ENCODE data around the gene MON2. TPM values are rescaled to one million over a fixed set of nuclear protein-coding genes. Genes with fewer than 3 reads are reported as not detected.

Gene MON2
- total and polyA plus RNA-seq, 10 of the 15 experiments (the other 5 are each of a cell fraction or from before 2014, with no cell fraction given) = 5.4 to 34.3 (median 23.4) TPM

DNA sequence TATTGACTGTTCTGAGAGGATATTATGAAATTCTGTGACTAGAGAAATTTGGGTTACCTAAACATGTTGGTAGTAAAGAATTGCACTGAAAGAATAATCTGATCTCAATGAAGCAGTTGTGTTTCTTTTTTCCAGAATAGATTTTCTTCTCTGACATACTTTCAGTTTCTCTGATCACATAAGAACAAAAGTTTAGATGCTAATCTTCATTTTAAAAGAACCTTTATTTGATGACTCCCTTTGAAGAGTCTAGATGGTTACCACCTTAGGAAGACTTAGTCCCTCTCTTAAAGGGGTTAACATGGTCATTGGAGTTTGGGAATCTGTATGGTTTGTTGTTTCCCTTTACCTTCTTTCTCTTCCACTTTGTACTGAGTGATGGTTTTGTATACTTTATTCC is 58.6 kb downstream of the MON2 start:
- ChIA-PET SMC1A (ENCODE audit: uncharacterized antibody, unreplicated experiment) (interaction anchor here (0.7 to 1.4 kb wide), 3 partner anchors 55 to 269 kb away, joined by 3 to 4 read pairs (median 3); no protein-coding TSS in a partner anchor), RAD21 (ENCODE audit: unreplicated experiment) (no interaction called here), POLR2A (no interaction called here), CTCF (interaction anchor here (1.0 to 1.2 kb wide), 2 partner anchors 263 to 269 kb away, joined by 4 to 5 read pairs; no protein-coding TSS in a partner anchor)
- in situ Hi-C loops (cut with MboI) (no loop called here), intact Hi-C loops (cut with micrococcal nuclease; ENCODE audit: unreplicated experiment) (no loop called here)
- Histone ChIP-seq H3K27me3 (replicated peaks in 1 of 2; ENCODE audit: control insufficient read depth in 2 of 2, insufficient read depth in 2 of 2, low read length in 1 of 2) (no peaks in the 10 kb centered on the region), H3K36me3 (ENCODE audit: control insufficient read depth in 2 of 2, insufficient read depth in 2 of 2, low read length in 1 of 2) (peaks cover 0 to 3% of the 10 kb centered on the region in 2 experiments; a peak in 1 of 4 replicates), H4K20me1 (ENCODE audit: control insufficient read depth, insufficient read depth) (no peaks in the 10 kb centered on the region), H3K9me3 (replicated peaks; ENCODE audit: control insufficient read depth, insufficient read depth, low read length) (no peaks in the 10 kb centered on the region), H3K4me3 (no peak overlapping the region), H3K79me2 (ENCODE audit: control insufficient read depth, insufficient read depth, low read length) (no peaks in the 10 kb centered on the region), H3K27ac (ENCODE audit: control insufficient read depth, insufficient read depth) (no peak overlapping the region), H2AFZ (ENCODE audit: control insufficient read depth, low read depth, low read length) (no peak overlapping the region), H3K4me2 (ENCODE audit: control insufficient read depth, insufficient read depth) (0 out of 2 replicates have a peak overlapping the region, but pooled peaks have one; percentile 3), H3K9ac (ENCODE audit: control insufficient read depth, insufficient read depth, low read length) (no peak overlapping the region), H3K4me1 (ENCODE audit: control insufficient read depth, insufficient read depth, low read length) (no peaks in the 10 kb centered on the region)
- FAIRE-seq (no peak), ATAC-seq (no peak), DNase-seq (ENCODE audit: low read depth, low spot score) (no peak)
- TF ChIP-seq ZNF207 (IDR thresholded peaks at IDR 0.05; ENCODE audit: borderline replicate concordance) (no peak), SRF (IDR thresholded peaks at IDR 0.05; ENCODE audit: low read depth in 2 of 2, low read length in 2 of 2) (no peak), ZSCAN29 (IDR thresholded peaks at IDR 0.05) (no peak), CEBPB (IDR thresholded peaks at IDR 0.05; ENCODE audit: borderline replicate concordance in 1 of 2, low read depth in 2 of 2, low read length in 2 of 2) (no peak)
- no TSS peak for BruUV-seq (replicated peaks)

DNA sequence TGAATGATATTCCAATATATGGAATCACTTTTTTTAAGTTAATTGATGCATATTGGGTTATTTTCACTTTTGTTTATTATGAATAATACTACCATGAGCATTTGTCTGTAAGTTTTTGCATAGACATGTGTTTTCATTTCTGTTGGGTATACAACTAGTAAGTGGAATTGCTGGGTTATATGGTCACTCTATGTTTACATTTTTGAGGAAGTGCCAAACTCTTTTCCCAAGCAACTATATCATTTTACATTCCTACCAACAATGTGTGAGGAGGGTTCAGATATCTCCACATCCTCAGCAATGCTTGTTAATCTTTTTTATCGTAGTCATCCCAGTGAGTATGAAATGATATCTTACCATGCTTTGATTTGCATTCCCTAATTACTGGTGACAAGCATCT is 64.0 kb downstream of the MON2 start:
- Histone ChIP-seq H3K9ac (ENCODE audit: control insufficient read depth, insufficient read depth, low read length) (no peak overlapping the region), H2AFZ (ENCODE audit: control insufficient read depth, low read depth, low read length) (no peak overlapping the region), H3K4me2 (ENCODE audit: control insufficient read depth, insufficient read depth) (no peak overlapping the region), H3K27ac (ENCODE audit: control insufficient read depth, insufficient read depth) (no peak overlapping the region), H3K36me3 (ENCODE audit: control insufficient read depth in 2 of 2, insufficient read depth in 2 of 2, low read length in 1 of 2) (peaks cover 2 to 9% of the 10 kb centered on the region in 2 experiments), H3K9me3 (replicated peaks; ENCODE audit: control insufficient read depth, insufficient read depth, low read length) (no peaks in the 10 kb centered on the region), H3K27me3 (replicated peaks in 1 of 2; ENCODE audit: control insufficient read depth in 2 of 2, insufficient read depth in 2 of 2, low read length in 1 of 2) (no peaks in the 10 kb centered on the region), H4K20me1 (ENCODE audit: control insufficient read depth, insufficient read depth) (no peaks in the 10 kb centered on the region), H3K4me1 (ENCODE audit: control insufficient read depth, insufficient read depth, low read length) (no peaks in the 10 kb centered on the region), H3K79me2 (ENCODE audit: control insufficient read depth, insufficient read depth, low read length) (no peaks in the 10 kb centered on the region), H3K4me3 (no peak overlapping the region)
- ChIA-PET POLR2A (no interaction called here), CTCF (no interaction called here), SMC1A (ENCODE audit: uncharacterized antibody, unreplicated experiment) (interaction anchor here (1.4 kb wide), 1 partner anchor 19 kb away, joined by 5 read pairs; no protein-coding TSS in a partner anchor), RAD21 (ENCODE audit: unreplicated experiment) (no interaction called here)
- WGBS (ENCODE audit: insufficient coverage, insufficient replicate concordance, low lambda C conversion rate, missing lambda C conversion rate) = 100% methylated on average over 1 of the region's 1 CpG
- FAIRE-seq (no peak), DNase-seq (ENCODE audit: low read depth, low spot score) (no peak), ATAC-seq (no peak)
- no TSS peak for BruUV-seq (replicated peaks)
- in situ Hi-C loops (cut with MboI) (no loop called here), intact Hi-C loops (cut with micrococcal nuclease; ENCODE audit: unreplicated experiment) (no loop called here)
- no peak for TF ChIP-seq CHD2 (IDR thresholded peaks at IDR 0.05; ENCODE audit: borderline replicate concordance, low read depth, low read length)
- no peak for TF ChIP-seq BCL11A (IDR thresholded peaks at IDR 0.05; ENCODE audit: low read depth, low read length)
- TF ChIP-seq, protein P1, sequence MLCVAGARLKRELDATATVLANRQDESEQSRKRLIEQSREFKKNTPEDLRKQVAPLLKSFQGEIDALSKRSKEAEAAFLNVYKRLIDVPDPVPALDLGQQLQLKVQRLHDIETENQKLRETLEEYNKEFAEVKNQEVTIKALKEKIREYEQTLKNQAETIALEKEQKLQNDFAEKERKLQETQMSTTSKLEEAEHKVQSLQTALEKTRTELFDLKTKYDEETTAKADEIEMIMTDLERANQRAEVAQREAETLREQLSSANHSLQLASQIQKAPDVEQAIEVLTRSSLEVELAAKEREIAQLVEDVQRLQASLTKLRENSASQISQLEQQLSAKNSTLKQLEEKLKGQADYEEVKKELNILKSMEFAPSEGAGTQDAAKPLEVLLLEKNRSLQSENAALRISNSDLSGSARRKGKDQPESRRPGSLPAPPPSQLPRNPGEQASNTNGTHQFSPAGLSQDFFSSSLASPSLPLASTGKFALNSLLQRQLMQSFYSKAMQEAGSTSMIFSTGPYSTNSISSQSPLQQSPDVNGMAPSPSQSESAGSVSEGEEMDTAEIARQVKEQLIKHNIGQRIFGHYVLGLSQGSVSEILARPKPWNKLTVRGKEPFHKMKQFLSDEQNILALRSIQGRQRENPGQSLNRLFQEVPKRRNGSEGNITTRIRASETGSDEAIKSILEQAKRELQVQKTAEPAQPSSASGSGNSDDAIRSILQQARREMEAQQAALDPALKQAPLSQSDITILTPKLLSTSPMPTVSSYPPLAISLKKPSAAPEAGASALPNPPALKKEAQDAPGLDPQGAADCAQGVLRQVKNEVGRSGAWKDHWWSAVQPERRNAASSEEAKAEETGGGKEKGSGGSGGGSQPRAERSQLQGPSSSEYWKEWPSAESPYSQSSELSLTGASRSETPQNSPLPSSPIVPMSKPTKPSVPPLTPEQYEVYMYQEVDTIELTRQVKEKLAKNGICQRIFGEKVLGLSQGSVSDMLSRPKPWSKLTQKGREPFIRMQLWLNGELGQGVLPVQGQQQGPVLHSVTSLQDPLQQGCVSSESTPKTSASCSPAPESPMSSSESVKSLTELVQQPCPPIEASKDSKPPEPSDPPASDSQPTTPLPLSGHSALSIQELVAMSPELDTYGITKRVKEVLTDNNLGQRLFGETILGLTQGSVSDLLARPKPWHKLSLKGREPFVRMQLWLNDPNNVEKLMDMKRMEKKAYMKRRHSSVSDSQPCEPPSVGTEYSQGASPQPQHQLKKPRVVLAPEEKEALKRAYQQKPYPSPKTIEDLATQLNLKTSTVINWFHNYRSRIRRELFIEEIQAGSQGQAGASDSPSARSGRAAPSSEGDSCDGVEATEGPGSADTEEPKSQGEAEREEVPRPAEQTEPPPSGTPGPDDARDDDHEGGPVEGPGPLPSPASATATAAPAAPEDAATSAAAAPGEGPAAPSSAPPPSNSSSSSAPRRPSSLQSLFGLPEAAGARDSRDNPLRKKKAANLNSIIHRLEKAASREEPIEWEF (IDR thresholded peaks at IDR 0.05; ENCODE audit: insufficient replicate concordance, low read depth, low read length) = no peak
- TF ChIP-seq, protein P2, sequence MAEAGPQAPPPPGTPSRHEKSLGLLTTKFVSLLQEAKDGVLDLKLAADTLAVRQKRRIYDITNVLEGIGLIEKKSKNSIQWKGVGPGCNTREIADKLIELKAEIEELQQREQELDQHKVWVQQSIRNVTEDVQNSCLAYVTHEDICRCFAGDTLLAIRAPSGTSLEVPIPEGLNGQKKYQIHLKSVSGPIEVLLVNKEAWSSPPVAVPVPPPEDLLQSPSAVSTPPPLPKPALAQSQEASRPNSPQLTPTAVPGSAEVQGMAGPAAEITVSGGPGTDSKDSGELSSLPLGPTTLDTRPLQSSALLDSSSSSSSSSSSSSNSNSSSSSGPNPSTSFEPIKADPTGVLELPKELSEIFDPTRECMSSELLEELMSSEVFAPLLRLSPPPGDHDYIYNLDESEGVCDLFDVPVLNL (IDR thresholded peaks at IDR 0.05; ENCODE audit: low read depth, low read length) = no peak
